HG03558 (cell line): ENCODE measurements around the gene CCDC124.
"Not testable (repeated sequence)": the region's sequence is repeated elsewhere in the genome, so short reads cannot be mapped to it uniquely, and the experiment has no call there.

ENCODE experiments used
- ATAC-seq: cut with Tn5 transposase; IDR thresholded peaks from one replicate; pipeline ENCODE4 v1.9.1; 2021; ENCODE audit warnings: moderate number of reproducible peaks; ENCODE audit not compliant: unreplicated experiment; ENCODE audit errors: extremely low read depth

Gene CCDC124, protein sequence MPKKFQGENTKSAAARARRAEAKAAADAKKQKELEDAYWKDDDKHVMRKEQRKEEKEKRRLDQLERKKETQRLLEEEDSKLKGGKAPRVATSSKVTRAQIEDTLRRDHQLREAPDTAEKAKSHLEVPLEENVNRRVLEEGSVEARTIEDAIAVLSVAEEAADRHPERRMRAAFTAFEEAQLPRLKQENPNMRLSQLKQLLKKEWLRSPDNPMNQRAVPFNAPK

DNA sequence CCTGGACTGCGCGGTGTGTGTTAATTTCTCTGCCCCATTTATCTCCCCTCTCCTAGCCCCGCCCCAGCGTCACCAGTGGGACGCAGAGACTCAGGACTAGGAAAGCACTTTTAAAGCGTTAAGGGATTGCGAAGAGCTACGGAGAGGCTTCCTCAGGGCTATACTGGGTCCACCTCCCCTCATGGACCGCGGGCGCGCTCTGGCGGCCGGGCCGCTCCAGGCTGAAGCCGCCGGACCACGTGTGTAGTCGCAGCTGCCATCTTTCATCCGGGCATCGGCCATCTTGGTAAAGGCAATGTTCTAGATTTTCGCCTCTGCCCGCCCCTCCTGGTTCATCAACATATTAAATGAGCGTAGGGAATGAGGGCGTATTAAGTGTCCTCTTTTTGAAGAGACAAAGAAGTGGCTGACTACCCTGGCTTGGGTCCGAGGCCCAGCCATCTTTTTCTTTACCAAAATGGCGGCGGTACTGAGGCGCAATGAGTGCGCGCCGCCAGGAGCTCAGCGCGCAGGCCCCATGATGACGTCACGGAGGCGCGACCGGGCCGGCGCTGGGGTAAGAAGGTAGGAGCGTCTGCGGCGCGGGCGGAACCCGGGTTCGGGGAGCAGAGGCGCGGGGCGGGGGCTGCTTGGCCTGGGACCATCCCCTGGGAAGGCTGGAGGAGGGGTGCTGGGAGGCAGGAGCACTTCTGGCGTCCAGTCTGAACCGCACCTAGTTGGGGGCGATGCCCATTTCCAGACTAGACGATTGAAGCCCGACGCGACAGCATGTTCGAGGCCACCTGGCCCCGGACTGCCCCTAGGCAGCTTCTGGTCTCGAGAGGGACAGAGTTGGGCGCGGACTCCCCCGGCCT, at the start of gene CCDC124:
TSS of gene CCDC124 (plus strand) at position 531 of the 854 bp plus-strand sequence. CDS start 3,406 bp downstream, outside the sequence.
- ATAC-seq: peak; percentile 43

DNA sequence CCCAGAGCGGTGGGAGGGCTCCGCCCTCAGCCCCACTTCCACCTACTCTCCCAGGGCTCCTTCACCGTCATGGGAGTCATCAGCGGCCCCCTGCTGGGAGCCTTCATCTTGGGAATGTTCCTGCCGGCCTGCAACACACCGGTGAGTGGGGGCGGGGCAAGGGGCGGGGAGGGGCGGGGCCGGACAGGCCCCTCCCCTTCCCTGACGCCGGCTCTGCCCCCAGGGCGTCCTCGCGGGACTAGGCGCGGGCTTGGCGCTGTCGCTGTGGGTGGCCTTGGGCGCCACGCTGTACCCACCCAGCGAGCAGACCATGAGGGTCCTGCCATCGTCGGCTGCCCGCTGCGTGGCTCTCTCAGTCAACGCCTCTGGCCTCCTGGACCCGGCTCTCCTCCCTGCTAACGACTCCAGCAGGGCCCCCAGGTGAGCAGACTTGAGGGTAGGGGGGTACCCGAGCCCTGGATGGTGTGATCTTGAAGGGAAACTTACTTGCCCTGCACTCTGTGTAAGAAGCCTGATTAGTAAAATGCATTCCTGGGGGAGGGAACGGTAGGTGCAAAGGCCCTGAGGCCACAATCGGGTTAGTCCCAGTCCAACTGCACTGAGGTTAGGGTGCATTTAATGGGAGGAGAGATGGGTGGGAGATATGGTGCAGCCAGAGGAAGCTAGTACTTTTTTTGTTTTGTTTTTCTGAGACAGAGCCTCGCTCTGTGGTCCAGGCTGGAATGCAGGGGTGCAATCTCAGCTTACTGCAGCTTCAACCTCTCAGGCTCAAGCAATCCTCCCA, 49.0 kb upstream of the CCDC124 start:
- ATAC-seq: no peak

GRCh38 chr19:17886515-17886914, 46.3 kb upstream of the CCDC124 start:
- no peak for ATAC-seq

DNA sequence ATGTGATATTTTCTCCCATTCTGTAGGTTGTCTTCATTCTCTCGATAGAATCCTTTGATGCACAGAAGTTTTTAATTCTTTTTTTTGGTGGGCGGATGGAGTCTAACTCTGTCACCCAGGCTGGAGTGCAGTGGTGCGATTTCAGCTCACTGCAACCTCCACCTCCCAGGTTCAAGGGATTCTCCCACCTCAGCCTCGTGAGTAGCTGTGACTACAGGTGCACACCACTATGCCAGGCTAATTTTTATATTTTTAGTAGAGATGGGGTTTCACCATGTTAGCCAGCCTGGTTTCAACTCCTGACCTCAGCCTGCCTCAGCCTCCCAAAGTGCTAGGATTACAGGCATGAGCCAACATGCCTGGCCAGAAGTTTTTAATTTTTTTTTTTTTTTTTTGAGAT, 45.6 kb upstream of the CCDC124 start:
- not testable (repeated sequence) for ATAC-seq

GRCh38 chr19:17888260-17888659, 44.6 kb upstream of the CCDC124 start:
- no peak for ATAC-seq

DNA sequence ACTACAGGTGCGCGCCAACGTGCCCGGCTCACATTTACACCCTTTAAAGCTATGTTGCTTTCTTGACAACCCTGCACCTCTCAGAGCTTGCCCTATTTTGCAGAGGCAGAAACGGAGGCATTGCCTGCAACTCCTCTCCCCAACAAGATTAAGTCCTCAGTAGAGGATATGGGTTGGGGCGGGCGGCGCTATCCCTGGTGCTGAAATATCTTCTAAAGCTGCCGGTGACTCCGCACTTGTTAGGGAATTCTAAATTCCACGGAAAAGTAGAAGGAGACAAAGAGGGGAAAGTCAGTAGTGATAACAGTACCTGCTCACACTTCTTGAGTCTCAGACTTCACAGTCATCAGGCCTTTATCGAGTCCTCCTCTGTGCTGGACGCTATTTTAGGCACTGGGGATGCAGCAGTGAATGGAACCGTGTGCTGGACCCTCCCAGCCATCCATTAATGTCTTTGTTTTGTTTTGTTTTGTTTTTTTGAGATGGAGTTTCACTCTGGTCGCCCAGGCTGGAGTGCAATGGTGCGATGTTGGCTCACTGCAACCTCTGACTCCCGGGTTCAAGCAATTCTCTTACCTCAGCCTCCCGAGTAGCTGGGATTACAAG, 43.1 kb upstream of the CCDC124 start:
- ATAC-seq: no peak

GRCh38 chr19:17893766-17894165, 39.0 kb upstream of the CCDC124 start:
- no peak for ATAC-seq

DNA sequence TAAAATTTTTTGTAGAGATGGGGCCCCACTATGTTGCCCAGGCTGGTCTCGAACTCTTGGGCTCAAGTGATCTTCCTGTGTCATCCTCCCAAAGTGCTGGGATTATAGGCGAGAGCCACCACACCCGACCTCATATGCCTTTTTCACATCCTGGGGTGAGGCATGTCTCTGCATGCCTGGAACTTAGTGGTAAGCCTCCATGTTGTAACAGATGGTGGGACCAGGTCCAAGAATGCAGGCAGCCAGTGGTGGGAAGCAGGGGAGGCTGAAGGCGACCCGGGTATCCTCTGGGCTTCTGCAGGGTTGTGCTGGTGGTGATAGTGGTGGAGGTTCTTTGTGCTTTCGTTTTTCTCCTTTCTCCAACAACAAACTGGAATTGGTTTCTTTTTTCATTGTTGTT, 30.1 kb upstream of the CCDC124 start:
- ATAC-seq: no peak

GRCh38 chr19:17908244-17908643, 24.6 kb upstream of the CCDC124 start:
- ATAC-seq: no peak

- no peak for ATAC-seq
These were observed 23.6 kb upstream of the CCDC124 start for GRCh38 chr19:17909003-17909732.

DNA sequence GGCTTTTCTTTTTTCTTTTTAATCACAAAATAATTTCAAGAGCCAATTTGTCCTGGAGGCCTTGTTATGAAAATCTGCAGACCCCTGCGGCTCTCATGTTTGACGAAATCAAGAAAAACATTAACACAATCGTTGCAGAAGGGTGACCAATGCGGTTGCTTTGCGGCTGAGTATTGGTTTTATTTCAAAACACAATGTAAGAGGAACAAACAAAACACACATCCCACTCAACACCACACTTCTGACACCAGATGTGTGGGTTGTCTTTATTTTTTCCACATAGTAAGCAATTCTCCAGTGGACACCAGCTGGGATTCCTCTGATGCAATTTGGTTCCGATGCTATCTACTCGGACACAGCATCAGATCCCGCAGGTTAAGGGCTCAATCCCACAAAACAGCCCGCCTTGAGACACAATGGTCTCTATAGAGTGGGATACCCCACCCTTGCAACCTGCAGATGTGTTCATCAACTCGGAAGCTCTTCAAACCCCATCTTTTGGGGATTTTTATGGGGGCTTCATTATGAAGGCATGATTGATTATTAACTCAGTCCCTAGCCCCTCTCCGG, 21.9 kb upstream of the CCDC124 start:
- no peak for ATAC-seq

DNA sequence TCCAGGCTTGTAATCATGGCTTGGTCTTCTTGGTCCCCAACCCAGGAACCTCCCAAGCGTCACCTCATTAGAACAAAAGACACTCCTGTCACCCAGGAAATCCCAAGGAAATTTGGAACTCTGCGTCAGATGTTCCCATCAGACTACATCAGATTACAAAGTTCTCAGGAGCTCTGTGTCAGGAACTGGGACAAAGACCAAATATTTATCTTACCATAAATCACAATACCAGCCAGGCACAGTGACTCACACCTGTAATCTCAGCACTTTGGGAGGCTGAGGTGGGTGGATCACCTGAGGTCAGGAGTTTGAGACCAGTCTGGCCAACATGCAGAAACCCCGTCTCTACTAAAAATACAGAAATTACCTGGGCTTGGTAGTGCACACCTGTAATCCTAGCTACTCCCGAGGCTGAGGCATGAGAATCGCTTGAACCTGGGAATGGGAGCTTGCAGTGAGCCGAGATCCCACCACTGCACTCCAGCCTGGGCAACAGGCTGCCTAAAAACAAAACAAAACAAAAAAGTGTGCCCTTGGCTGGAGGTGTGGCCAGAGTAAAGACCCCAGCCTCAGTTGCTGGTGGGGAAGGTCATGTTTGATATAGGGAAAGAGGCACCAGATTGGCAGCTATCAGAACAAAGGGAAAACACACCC, 16.7 kb upstream of the CCDC124 start:
- ATAC-seq: no peak

- ATAC-seq: not testable (repeated sequence)
These were observed 14.7 kb upstream of the CCDC124 start for GRCh38 chr19:17918151-17918550.

DNA sequence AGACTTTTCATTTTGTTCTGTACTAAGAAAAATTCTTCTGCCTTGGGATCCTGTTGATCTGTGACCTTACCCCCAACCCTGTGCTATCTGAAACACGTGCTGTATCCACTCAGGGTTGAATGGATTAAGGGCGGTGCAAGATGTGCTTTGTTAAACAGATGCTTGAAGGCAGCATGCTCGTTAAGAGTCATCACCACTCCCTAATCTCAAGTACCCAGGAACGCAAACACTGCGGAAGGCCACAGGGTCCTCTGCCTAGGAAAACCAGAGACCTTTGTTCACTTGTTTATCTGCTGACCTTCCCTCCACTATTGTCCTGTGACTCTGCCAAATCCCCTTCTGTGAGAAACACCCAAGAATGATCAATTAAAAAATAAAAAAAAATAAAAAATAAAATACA, 13.7 kb upstream of the CCDC124 start:
- ATAC-seq: not testable (repeated sequence)

- ATAC-seq: no peak
These were observed 12.3 kb upstream of the CCDC124 start for GRCh38 chr19:17920527-17920926.

- no peak for ATAC-seq
These were observed 10.7 kb upstream of the CCDC124 start for GRCh38 chr19:17922138-17922537.

GRCh38 chr19:17926044-17926443, 6.8 kb upstream of the CCDC124 start:
- no peak for ATAC-seq

- ATAC-seq: peak; percentile 42
These were observed 3.8 kb upstream of the CCDC124 start for GRCh38 chr19:17929056-17929455.
